Immature natural killer cell (primary cell): Measurements from ENCODE around the gene RRH. TPM values are rescaled to one million over a fixed set of nuclear protein-coding genes. Genes with fewer than 3 reads are reported as not detected.
"Not testable (repeated sequence)": the region's sequence is repeated elsewhere in the genome, so short reads cannot be mapped to it uniquely, and the experiment has no call there.

Source experiments
- DNase-seq, 3 donors: peaks; one replicate each; pipeline ENCODE4 v3.0.0; 2022; ENCODE audit warnings: mixed read lengths in 1 of 3
- H3K27ac Mint-ChIP-seq, 6 donors: one replicate each; pipeline ENCODE4 v1.8.0; 2020; ENCODE audit warnings: mixed read lengths in 6 of 6, mild to moderate bottlenecking in 5 of 6, inconsistent platforms in 4 of 6, moderate library complexity in 3 of 6
- H3K27me3 Mint-ChIP-seq, 3 donors: one replicate each; pipeline ENCODE4 v1.8.0; 2020 to 2021; ENCODE audit warnings: low read depth in 3 of 3, mild to moderate bottlenecking in 3 of 3, mixed read lengths in 3 of 3, moderate library complexity in 3 of 3, inconsistent platforms in 1 of 3
- H3K36me3 Mint-ChIP-seq, 3 donors: one replicate each; pipeline ENCODE4 v1.8.0; 2020; ENCODE audit warnings: mixed read lengths in 3 of 3, inconsistent platforms in 2 of 3, mild to moderate bottlenecking in 2 of 3
- H3K4me1 Mint-ChIP-seq, 2 donors: one replicate each; pipeline ENCODE4 v1.8.0; 2020; ENCODE audit warnings: inconsistent platforms in 2 of 2, mild to moderate bottlenecking in 2 of 2, mixed read lengths in 2 of 2, moderate library complexity in 1 of 2
- H3K4me3 Mint-ChIP-seq, 5 donors: one replicate each; pipeline ENCODE4 v1.8.0; 2020; ENCODE audit warnings: mild to moderate bottlenecking in 5 of 5, mixed read lengths in 5 of 5, inconsistent platforms in 3 of 5, moderate library complexity in 3 of 5
- H3K9me3 Mint-ChIP-seq, 6 donors: one replicate each; pipeline ENCODE4 v1.8.0; 2020; ENCODE audit warnings: mild to moderate bottlenecking in 6 of 6, mixed read lengths in 6 of 6, inconsistent platforms in 4 of 6, moderate library complexity in 3 of 6
- polyA plus RNA-seq, 3 donors: library from polyadenylated mRNA; unstranded; fragments of 300-500 nt; fragmentation: Illumina TruSeq; gene quantifications; one replicate each; pipeline ENCODE4 v1.2.3, GENCODE V29; 2021

Gene RRH, protein sequence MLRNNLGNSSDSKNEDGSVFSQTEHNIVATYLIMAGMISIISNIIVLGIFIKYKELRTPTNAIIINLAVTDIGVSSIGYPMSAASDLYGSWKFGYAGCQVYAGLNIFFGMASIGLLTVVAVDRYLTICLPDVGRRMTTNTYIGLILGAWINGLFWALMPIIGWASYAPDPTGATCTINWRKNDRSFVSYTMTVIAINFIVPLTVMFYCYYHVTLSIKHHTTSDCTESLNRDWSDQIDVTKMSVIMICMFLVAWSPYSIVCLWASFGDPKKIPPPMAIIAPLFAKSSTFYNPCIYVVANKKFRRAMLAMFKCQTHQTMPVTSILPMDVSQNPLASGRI
- polyA plus RNA-seq, result under 1 TPM in 1 of 3 donors, not detected in 2; 0.16 TPM

DNA sequence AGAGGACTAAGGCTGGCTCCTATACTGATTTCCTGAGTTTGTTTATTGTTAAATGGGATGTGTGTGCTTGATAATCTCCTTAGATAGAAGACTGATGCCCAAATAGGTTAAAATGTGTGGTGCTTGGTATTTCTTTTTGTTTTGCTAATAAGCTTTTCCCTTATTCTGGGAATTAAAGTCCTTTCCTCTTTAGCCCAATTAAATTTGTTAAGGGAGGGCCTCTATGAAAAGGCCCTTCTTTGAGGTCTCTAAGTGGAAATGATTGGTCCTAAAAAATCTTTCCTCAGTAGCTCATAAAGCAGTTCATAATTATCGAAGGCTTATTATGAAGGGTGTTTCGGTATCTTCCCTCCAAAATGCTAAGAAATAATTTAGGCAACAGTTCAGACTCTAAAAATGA lies at the start of gene RRH:
Gene RRH (plus strand): TSS at position 301 of the 400 bp plus-strand sequence. CDS start 56 bp downstream, at position 357.
- Mint-ChIP-seq H3K4me1 (peaks cover 0 to 2% of the 10 kb centered on the region in 2 donors), H3K9me3 (no peaks in the 10 kb centered on the region), H3K4me3 (no peak within 1 kb of the TSS), H3K27me3 (peaks cover 0 to 2% (median 0%) of the 10 kb centered on the region in 3 donors), H3K27ac (no peak within 1 kb of the TSS), H3K36me3 (peaks cover 0 to 18% (median 13%) of the 10 kb centered on the region in 3 donors)
- DNase-seq, result no peak

DNA sequence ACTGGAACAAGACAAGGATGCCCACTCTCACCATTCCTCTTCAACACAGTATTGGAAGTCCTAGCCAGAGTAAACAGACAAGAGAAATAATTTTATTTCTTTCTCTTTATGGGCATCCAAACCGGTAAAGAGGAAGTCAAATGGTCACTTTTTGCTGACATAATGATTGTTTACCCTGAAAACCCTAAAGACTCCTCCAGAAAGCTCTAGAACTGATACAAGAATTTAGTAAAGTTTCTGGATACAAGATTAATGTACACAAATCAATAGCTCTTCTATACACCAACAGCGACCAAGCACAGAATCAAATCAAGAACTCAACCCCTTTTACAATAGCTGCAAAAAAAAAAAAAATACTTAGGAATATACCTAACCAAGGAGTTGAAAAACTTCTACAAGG lies 45.7 kb upstream of the RRH start:
- not testable (repeated sequence) for H3K27ac Mint-ChIP-seq, H3K9me3 Mint-ChIP-seq, H3K36me3 Mint-ChIP-seq, DNase-seq, H3K4me1 Mint-ChIP-seq, H3K4me3 Mint-ChIP-seq
- peaks cover 6 to 17% (median 8%) of the 10 kb centered on the region in 3 donors for H3K27me3 Mint-ChIP-seq

DNA sequence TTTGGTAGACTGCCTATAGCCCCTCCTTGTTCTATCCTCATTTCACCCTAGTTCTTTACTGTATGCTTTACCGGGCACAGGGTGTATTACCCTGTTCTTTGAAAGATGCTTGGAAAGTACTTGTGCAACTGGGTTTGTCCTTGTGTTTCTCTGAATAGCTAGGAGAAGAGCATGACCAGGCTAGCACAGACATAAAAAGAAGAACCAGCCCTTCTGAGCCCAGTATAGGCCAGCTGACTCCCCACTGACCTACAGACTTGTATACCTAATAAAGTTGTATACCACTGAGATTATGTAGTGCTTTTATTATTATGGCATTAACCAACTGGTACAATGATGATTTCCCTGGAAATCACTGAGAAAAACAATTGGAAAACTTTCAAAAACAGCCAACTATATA lies 40.9 kb upstream of the RRH start:
- no peak overlapping the region for H3K4me3 Mint-ChIP-seq
- peaks cover 0 to 3% (median under 1%) of the 10 kb centered on the region in 6 donors for H3K9me3 Mint-ChIP-seq
- no peak overlapping the region for H3K27ac Mint-ChIP-seq
- no peaks in the 10 kb centered on the region for H3K4me1 Mint-ChIP-seq
- no peaks in the 10 kb centered on the region for H3K36me3 Mint-ChIP-seq
- no peak for DNase-seq
- peaks cover 2 to 8% (median 7%) of the 10 kb centered on the region in 3 donors for H3K27me3 Mint-ChIP-seq

DNA sequence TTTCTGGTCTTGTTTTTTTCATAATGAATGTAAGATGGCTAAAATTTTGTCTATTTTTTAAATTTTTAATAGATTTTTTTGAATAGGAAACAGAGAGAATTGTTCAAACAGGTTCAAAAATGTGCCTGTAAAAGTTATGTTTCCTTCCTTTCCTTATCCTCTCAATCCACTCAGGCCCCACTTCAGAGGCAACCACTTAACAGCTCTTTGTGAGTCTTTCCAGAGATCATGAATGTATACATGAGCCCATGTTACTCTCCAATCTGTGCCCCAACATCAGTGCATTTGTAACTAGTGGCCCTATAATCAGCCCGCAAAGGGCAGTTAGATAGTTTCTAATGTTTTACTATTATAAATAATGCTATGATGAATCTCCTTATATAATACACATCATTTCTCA lies 40.0 kb upstream of the RRH start:
- peaks cover 0 to 3% (median under 1%) of the 10 kb centered on the region in 6 donors for H3K9me3 Mint-ChIP-seq
- H3K4me3 Mint-ChIP-seq, result no peak overlapping the region
- DNase-seq, result no peak
- H3K27ac Mint-ChIP-seq, result no peak overlapping the region
- no peaks in the 10 kb centered on the region for H3K4me1 Mint-ChIP-seq
- H3K36me3 Mint-ChIP-seq, result no peaks in the 10 kb centered on the region
- H3K27me3 Mint-ChIP-seq, result peaks cover 2 to 6% (median 5%) of the 10 kb centered on the region in 3 donors

DNA sequence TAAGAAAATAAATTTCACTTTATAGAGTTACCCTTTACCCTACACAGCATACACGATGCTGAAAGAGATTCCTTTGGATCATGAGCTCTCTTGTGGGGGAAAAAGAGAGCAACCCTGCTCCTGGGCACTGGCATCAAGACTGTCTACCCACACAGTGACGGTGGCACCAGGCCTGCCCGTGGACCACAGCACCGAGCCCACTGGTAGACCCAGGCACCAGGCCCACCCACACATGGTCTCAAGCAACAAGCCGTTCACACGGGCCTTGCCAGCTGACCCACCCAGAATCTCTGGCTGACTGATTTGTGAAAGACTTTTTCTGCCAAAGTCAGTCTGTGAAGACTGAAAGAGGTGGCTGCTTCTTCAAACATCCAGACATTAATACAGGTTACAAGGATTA lies 32.7 kb upstream of the RRH start:
- Mint-ChIP-seq H3K9me3 (peaks cover 7 to 19% (median 12%) of the 10 kb centered on the region in 6 donors), H3K36me3 (peaks cover 0 to 3% (median 0%) of the 10 kb centered on the region in 3 donors), H3K27me3 (peaks cover 3 to 35% (median 10%) of the 10 kb centered on the region in 3 donors), H3K27ac (no peak overlapping the region), H3K4me1 (no peaks in the 10 kb centered on the region), H3K4me3 (no peak overlapping the region)
- no peak for DNase-seq

DNA sequence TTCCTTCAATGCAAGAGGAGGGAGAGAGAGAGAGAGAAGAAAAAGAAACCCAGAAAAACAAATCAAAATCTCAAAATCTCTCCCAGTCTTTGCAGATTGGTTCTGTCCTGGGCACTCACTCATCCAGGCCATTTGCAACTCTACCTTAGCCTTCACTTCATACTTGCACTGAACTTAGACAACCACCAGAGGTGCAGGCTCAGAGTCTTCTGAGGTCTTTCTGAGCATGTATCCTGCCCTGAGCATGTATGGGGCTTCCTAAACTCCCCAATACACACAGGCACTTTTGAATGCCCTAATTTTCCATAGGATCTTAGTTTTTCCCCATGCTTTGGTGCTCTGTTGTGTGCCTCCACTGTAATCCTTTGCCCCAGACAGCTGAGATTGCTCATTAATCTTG lies 28.9 kb upstream of the RRH start:
- Mint-ChIP-seq H3K36me3 (peaks cover 0 to 3% (median 0%) of the 10 kb centered on the region in 3 donors), H3K4me1 (no peaks in the 10 kb centered on the region), H3K9me3 (peaks cover 7 to 19% (median 12%) of the 10 kb centered on the region in 6 donors), H3K27ac (no peak overlapping the region), H3K4me3 (no peak overlapping the region), H3K27me3 (peaks cover 3 to 27% (median 6%) of the 10 kb centered on the region in 3 donors)
- no peak for DNase-seq

DNA sequence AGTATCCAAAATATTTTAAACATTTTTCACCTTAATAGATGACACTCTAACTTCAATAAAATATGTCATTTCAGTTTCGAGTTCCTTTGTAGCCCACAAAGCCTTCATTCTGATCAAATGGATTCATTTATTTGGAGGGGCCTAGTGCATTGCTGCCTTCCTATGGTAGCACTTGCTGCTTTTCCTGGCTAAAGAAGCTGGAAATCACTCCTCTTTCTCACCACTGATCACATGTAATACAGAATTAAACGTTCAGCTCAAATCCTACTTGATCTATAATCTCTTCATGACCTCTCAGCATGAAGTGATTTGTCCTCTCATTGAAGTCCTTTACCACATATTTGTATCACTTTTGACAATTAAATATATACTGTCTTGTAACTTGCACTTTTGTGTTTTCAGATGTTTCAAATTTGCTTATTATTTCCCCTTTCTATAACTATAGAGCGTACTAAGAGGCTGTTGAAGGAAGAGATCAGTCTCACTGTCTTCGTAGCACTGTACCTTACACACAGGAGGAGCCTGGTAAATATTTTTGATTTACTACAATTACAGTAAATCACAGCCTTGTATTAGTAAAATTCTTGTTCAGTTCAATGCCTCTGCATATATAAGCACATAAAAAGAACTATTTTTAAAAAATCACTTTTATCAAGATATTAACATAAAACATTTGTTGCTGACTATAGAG lies 26.5 kb upstream of the RRH start:
- no peak overlapping the region for H3K27ac Mint-ChIP-seq
- H3K27me3 Mint-ChIP-seq, result peaks cover under 1 to 16% (median 3%) of the 10 kb centered on the region in 3 donors
- no peaks in the 10 kb centered on the region for H3K36me3 Mint-ChIP-seq
- DNase-seq, result no peak
- no peak overlapping the region for H3K4me3 Mint-ChIP-seq
- no peaks in the 10 kb centered on the region for H3K4me1 Mint-ChIP-seq
- peaks cover 0 to 5% (median 3%) of the 10 kb centered on the region in 6 donors for H3K9me3 Mint-ChIP-seq

DNA sequence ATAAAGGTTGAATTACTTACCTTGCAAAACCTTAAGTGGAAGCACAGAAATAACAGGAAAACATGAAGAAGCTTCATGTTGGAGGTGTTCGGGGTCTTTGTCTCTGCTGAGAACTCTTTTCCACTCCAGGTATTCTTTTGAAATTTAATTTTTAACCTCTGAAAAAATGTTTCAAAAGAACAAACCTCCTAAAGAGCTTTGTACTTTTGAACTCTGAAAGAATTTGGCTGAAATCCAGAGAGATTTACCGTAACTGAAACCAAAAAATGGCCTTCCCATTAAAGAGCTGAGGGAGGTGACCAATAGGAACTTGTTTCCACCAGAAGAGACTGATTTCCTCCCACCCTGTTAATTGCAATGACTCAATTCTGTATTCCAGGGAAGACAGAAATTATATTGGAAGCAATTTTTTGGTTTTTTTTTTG lies 25.9 kb upstream of the RRH start, which contains the start of gene CFI:
Gene CFI (minus strand): TSS at position 105 of the 425 bp plus-strand sequence. CDS start 28 bp downstream, at position 77.
- Mint-ChIP-seq H3K27ac (no peak within 1 kb of the TSS), H3K4me1 (no peaks in the 10 kb centered on the region), H3K27me3 (peaks cover 2 to 12% (median 3%) of the 10 kb centered on the region in 3 donors), H3K4me3 (no peak within 1 kb of the TSS), H3K9me3 (no peaks in the 10 kb centered on the region), H3K36me3 (no peaks in the 10 kb centered on the region)
- no peak for DNase-seq

DNA sequence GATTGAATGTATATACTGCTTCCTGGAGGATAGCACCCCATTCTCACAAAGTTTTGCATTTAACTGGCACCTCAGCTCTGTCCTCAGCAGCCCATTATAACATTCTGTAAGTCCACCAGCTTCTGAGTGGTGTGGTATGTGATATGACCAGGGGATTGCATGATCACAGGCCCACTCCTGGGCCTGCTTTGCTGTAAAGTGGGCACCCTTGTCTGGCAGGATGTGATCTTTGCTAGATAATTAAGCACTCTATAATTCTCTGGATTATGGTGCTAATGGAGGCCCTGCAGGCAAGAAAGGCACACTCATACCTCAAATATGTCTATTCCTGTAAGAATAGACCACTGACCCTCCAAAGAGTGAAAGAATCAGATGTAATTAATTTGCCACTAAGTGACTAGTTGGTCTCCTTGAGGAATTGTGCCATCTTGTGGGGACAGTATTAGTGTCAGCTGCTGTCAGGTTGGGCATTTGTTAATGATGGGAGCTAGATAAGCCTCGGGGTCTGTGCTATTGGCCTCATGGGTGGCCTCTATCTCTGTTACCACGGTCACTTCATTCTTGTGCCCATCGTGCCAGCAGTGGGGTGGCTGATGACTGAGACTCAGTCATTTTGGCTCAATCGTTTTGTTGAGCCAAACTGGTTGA lies 23.7 kb upstream of the RRH start:
- no peaks in the 10 kb centered on the region for H3K4me1 Mint-ChIP-seq
- H3K27me3 Mint-ChIP-seq, result peaks cover 0 to 6% (median 2%) of the 10 kb centered on the region in 3 donors
- H3K9me3 Mint-ChIP-seq, result no peaks in the 10 kb centered on the region
- no peak for DNase-seq
- no peak overlapping the region for H3K27ac Mint-ChIP-seq
- H3K4me3 Mint-ChIP-seq, result no peak overlapping the region
- no peaks in the 10 kb centered on the region for H3K36me3 Mint-ChIP-seq

DNA sequence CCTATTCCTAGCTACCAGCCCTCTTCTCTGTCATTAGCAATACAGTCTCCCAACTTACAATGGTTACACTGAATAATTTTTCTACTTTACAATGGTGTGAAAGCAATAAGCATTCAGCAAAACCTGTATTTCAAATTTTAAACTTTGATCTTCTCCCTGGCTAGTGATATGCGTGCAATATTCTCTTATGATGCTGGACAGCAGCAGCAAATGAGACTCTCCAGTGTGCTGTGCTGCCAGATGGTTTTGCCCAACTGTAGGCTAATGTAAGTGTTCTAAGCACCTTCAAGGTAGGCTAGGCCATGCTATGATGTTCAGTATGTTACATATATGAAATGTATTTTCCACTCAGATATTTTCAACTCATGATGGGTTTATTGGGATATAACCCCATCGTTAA lies 18.1 kb upstream of the RRH start:
- Mint-ChIP-seq H3K4me1 (peaks cover 2 to 3% of the 10 kb centered on the region in 2 donors), H3K9me3 (no peaks in the 10 kb centered on the region), H3K27me3 (peaks cover 0 to 7% (median 3%) of the 10 kb centered on the region in 3 donors), H3K36me3 (no peaks in the 10 kb centered on the region), H3K27ac (no peak overlapping the region), H3K4me3 (no peak overlapping the region)
- no peak for DNase-seq

DNA sequence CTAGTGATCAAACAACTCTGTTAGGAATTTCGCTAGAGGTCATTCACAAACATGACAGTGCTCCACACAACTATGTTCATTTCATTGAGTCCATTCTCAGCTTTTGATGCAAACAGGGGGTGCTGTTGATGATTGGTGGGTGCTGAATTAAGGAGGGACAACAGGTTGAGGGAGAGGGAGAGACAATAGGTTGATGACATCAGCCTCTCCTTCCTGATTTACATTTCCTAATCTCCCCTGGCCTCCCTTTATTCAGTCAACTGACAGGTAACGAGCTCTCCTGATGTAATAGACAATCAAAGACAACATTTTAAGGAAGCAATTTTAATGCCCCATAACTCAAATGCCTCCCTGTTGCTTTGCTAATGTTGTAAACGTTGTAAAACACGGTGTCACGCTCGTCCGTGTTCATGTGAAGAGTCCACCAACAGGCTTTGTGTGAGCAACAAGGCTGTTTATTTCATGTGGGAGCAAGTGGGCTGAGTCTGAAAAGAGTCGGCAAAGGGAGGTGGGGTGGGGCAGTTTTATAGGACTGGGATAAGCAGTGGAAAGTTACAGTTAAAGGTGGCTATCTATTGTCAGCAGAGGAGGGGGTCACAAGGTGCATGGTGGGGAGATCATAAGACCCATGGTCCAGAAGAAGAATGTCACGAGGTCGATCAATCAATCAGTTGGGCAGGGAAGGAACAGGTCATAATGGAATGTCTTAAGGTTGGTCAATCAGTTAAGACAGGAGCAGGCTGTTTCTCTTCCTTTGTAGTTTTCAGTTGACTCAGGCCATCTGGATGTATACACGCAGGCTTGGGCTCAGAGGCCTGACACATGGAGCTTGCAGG lies 17.0 kb upstream of the RRH start:
- H3K4me3 Mint-ChIP-seq, result no peak overlapping the region
- no peak overlapping the region for H3K27ac Mint-ChIP-seq
- H3K4me1 Mint-ChIP-seq, result peaks cover 12 to 14% of the 10 kb centered on the region in 2 donors
- H3K36me3 Mint-ChIP-seq, result no peaks in the 10 kb centered on the region
- H3K27me3 Mint-ChIP-seq, result peaks cover 7 to 14% (median 8%) of the 10 kb centered on the region in 3 donors
- no peak for DNase-seq
- H3K9me3 Mint-ChIP-seq, result no peaks in the 10 kb centered on the region

DNA sequence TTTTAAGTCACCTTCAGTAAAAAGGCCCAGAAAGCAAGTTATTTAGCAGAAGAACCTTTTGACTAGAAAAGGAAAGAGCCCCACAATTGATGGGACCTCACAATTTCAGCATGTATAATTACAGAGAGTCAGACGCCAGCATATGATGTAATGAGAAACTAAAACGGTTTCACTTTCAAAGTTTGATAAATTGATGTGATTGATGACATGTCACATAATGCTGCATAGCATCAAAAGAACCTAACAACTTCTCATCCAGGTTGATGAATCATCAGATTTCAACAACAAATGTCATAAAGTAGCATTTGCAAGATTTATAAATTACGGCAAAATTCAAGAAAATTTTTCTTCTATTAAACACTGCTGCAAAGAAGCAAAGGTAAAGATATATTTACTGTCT lies 16.1 kb upstream of the RRH start:
- no peaks in the 10 kb centered on the region for H3K9me3 Mint-ChIP-seq
- peaks cover 21 to 23% of the 10 kb centered on the region in 2 donors for H3K4me1 Mint-ChIP-seq
- H3K27me3 Mint-ChIP-seq, result peaks cover 12 to 15% (median 12%) of the 10 kb centered on the region in 3 donors
- H3K4me3 Mint-ChIP-seq, result no peak overlapping the region
- DNase-seq, result no peak
- H3K36me3 Mint-ChIP-seq, result no peaks in the 10 kb centered on the region
- H3K27ac Mint-ChIP-seq, result no peak overlapping the region
